ENCODE results near the gene C1orf141.

The C1orf141 gene

GRCh38 chr1:67105508-67105907 is 29.3 kb downstream of the C1orf141 start:
- no peak for TF ChIP-seq CTCF (IDR thresholded peaks at IDR 0.05; ENCODE audit: control extremely low read depth, extremely low read depth, low read depth, missing control alignments)
- DNase-seq (ENCODE audit: extremely low spot score): no peak
- POLR2A ChIA-PET: no interaction called here
- CTCF ChIA-PET: interaction anchor here (0.9 to 2.5 kb wide), 8 partner anchors 9 to 109 kb away, joined by 3 to 9 read pairs (median 4); no protein-coding TSS in a partner anchor

GRCh38 chr1:67103548-67103947 is 31.2 kb downstream of the C1orf141 start:
- TF ChIP-seq CTCF (IDR thresholded peaks at IDR 0.05; ENCODE audit: control extremely low read depth, extremely low read depth, low read depth, missing control alignments): no peak
- ChIA-PET CTCF (no interaction called here), POLR2A (no interaction called here)
- DNase-seq (ENCODE audit: extremely low spot score): no peak

GRCh38 chr1:67100833-67101232 is 33.9 kb downstream of the C1orf141 start:
- ChIA-PET CTCF (interaction anchor here (0.6 to 1.6 kb wide), 2 partner anchors 43 to 165 kb away, joined by 3 to 4 read pairs; no protein-coding TSS in a partner anchor), POLR2A (no interaction called here)
- no peak for TF ChIP-seq CTCF (IDR thresholded peaks at IDR 0.05; ENCODE audit: control extremely low read depth, extremely low read depth, low read depth, missing control alignments)
- no peak for DNase-seq (ENCODE audit: extremely low spot score)

- DNase-seq (ENCODE audit: extremely low spot score): no peak
- CTCF ChIA-PET: no interaction called here
- no peak for TF ChIP-seq CTCF (IDR thresholded peaks at IDR 0.05; ENCODE audit: control extremely low read depth, extremely low read depth, low read depth, missing control alignments)
- POLR2A ChIA-PET: no interaction called here
Measured at GRCh38 chr1:67097305-67097704, 37.5 kb downstream of the C1orf141 start.

- no peak for TF ChIP-seq CTCF (IDR thresholded peaks at IDR 0.05; ENCODE audit: control extremely low read depth, extremely low read depth, low read depth, missing control alignments)
- no peak for DNase-seq (ENCODE audit: extremely low spot score)
- POLR2A ChIA-PET: no interaction called here
- CTCF ChIA-PET: interaction anchor here (2.5 kb wide), 1 partner anchor 12 kb away, joined by 9 read pairs; no protein-coding TSS in a partner anchor
Measured at GRCh38 chr1:67094191-67094590, 40.6 kb downstream of the C1orf141 start.

- DNase-seq (ENCODE audit: extremely low spot score): no peak
- ChIA-PET POLR2A (no interaction called here), CTCF (no interaction called here)
- no peak for TF ChIP-seq CTCF (IDR thresholded peaks at IDR 0.05; ENCODE audit: control extremely low read depth, extremely low read depth, low read depth, missing control alignments)
Measured at GRCh38 chr1:67089685-67090208, 45.0 kb downstream of the C1orf141 start.
